BLaER1 (cell line): ENCODE results near the gene ARHGEF1.

Experiments
- H3K27ac ChIP-seq: shearing (Covaris generic); formaldehyde crosslinking; 2 replicates; pipeline ENCODE4 v1.8.1; 2022
- H3K27me3 ChIP-seq: shearing (Covaris generic); formaldehyde crosslinking; 2 replicates; pipeline ENCODE4 v1.8.1; 2022
- H3K36me3 ChIP-seq: shearing (Covaris generic); formaldehyde crosslinking; 2 replicates; pipeline ENCODE4 v1.8.1; 2022
- H3K4me1 ChIP-seq: shearing (Covaris generic); formaldehyde crosslinking; 2 replicates; pipeline ENCODE4 v1.8.1; 2022
- H3K4me2 ChIP-seq: shearing (Covaris generic); formaldehyde crosslinking; 2 replicates; pipeline ENCODE4 v1.8.1; 2022
- H3K4me3 ChIP-seq: shearing (Covaris generic); formaldehyde crosslinking; 2 replicates; pipeline ENCODE4 v1.8.1; 2022
- H3K9ac ChIP-seq: shearing (Covaris generic); formaldehyde crosslinking; 2 replicates; pipeline ENCODE4 v1.8.1; 2022
- H3K9me3 ChIP-seq: shearing (Covaris generic); formaldehyde crosslinking; 2 replicates; pipeline ENCODE4 v1.8.1; 2022
- H4K20me1 ChIP-seq: shearing (Covaris generic); formaldehyde crosslinking; 2 replicates; pipeline ENCODE4 v1.8.1; 2022
- Cebpa-rat ChIP-seq: shearing (Covaris generic); IDR thresholded peaks from 2 replicates; pipeline ENCODE4 v1.8.1; 2022

ARHGEF1 gene, protein sequence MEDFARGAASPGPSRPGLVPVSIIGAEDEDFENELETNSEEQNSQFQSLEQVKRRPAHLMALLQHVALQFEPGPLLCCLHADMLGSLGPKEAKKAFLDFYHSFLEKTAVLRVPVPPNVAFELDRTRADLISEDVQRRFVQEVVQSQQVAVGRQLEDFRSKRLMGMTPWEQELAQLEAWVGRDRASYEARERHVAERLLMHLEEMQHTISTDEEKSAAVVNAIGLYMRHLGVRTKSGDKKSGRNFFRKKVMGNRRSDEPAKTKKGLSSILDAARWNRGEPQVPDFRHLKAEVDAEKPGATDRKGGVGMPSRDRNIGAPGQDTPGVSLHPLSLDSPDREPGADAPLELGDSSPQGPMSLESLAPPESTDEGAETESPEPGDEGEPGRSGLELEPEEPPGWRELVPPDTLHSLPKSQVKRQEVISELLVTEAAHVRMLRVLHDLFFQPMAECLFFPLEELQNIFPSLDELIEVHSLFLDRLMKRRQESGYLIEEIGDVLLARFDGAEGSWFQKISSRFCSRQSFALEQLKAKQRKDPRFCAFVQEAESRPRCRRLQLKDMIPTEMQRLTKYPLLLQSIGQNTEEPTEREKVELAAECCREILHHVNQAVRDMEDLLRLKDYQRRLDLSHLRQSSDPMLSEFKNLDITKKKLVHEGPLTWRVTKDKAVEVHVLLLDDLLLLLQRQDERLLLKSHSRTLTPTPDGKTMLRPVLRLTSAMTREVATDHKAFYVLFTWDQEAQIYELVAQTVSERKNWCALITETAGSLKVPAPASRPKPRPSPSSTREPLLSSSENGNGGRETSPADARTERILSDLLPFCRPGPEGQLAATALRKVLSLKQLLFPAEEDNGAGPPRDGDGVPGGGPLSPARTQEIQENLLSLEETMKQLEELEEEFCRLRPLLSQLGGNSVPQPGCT

DNA sequence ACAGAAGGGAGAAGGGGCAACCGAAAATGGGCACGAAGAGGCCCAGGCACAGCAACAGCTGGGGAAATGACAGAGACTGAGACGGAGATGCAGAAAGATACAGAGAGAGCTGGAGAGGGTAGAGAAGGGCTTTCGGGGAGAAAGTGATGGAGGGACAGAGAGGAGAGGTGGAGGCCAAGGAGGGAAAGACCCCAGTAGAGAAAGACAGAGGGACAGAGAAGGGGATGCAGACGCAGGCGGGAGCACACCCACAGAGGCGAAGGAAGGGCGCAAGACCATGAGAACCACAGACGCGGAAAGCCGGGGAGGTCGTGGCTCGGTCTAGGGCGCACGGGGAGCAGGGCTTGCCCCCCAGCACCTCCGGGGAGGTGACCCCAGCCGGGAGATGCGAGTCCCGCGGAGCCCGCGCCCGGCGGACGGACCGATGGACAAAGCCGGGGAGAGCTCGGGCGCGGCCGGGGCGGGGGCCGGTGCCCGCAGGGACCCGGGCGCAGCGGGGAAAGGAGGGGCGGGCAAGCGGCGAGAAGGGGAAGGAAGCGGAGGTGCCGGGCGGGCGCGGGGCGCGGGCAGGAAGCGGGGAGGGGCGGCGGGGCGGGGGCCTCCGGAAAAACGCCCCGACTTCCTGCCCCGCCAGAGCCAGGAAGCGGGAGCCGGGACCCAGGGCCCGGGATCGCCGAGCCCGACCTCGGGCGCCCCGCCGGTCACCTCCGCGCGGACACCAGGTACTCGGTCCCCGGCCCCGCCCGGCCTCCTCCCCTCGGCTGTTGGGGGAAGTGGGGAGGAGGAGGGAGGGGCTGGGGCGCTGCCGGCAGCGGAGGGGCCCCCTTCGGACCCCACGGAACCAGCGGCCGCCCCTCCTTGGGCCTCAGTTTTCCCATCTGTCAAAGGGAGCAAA is at the start of gene ARHGEF1:
Gene ARHGEF1 (plus strand): TSS at position 617 of the 895 bp plus-strand sequence. CDS start 4,899 bp downstream, outside the sequence.
- TF ChIP-seq Cebpa-rat = no peak

GRCh38 chr19:41837981-41838708 is 44.8 kb upstream of the ARHGEF1 start:
- Histone ChIP-seq H3K27me3 (no peaks in the 10 kb centered on the region), H3K9me3 (no peaks in the 10 kb centered on the region), H3K36me3 (no peaks in the 10 kb centered on the region), H4K20me1 (no peaks in the 10 kb centered on the region), H3K4me3 (no peak overlapping the region), H3K27ac (no peak overlapping the region), H3K4me2 (no peak overlapping the region), H3K9ac (no peak overlapping the region), H3K4me1 (peaks cover 9% of the 10 kb centered on the region)
- TF ChIP-seq Cebpa-rat = no peak

More for the DNA sequence above, at the start of gene ARHGEF1:
- Histone ChIP-seq H3K9ac (peak within 1 kb of the TSS; percentile 88), H4K20me1 (peaks cover 52% of the 10 kb centered on the region), H3K4me1 (peaks cover 82% of the 10 kb centered on the region), H3K27ac (peak within 1 kb of the TSS; percentile 96), H3K36me3 (peaks cover 29% of the 10 kb centered on the region), H3K9me3 (no peaks in the 10 kb centered on the region), H3K4me3 (peak within 1 kb of the TSS; percentile 84), H3K27me3 (no peaks in the 10 kb centered on the region), H3K4me2 (peak within 1 kb of the TSS; percentile 99)

DNA sequence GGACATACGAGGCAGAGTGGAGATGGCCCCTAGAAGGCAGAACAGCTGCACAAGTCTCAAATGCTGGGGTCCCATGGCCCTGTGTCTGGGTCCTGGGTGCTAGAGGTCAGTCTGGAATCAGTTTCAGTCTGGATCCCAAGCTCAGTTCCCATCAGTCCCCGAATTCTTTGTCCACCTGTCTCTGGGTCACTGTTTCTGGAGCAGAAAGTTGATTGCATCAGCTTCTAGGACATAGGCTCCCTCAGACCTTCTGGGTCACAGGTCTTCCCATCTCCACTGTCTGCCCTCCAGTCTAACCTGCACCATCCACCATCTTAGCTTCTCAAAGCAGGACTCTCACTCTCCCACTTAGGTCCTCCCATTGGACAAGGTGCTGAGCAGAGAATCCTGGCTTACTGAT is 43.8 kb upstream of the ARHGEF1 start:
- Histone ChIP-seq H3K9me3 (peaks cover 4% of the 10 kb centered on the region; the same call in 1 of the 2 replicates), H3K4me3 (no peak overlapping the region), H3K4me1 (peaks cover 9% of the 10 kb centered on the region), H4K20me1 (no peaks in the 10 kb centered on the region), H3K4me2 (no peak overlapping the region), H3K27me3 (no peaks in the 10 kb centered on the region), H3K9ac (no peak overlapping the region), H3K36me3 (no peaks in the 10 kb centered on the region), H3K27ac (no peak overlapping the region)
- TF ChIP-seq Cebpa-rat = no peak

DNA sequence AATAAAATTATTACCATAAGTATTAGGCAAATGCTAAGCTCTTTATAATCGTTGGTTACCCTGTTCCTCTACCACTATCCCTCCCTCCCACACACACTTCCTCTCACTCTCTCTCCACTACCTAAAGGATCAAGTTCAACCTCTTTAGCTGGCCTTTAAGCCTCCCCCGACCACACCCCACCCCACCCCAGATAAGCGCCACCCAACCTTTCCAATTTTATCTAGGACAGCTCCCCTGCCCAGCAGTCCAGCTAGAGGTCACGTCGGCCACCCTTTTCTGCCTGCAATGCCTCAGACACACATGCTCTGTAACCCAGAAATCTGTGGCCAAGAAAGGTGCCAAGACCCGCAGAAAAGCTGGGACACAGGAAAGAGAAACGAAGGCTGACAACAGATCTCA is 39.6 kb upstream of the ARHGEF1 start:
- Histone ChIP-seq H4K20me1 (no peaks in the 10 kb centered on the region), H3K36me3 (no peaks in the 10 kb centered on the region), H3K9ac (no peak overlapping the region), H3K4me1 (no peaks in the 10 kb centered on the region), H3K27ac (no peak overlapping the region), H3K4me2 (no peak overlapping the region), H3K27me3 (no peaks in the 10 kb centered on the region), H3K9me3 (peaks cover 10% of the 10 kb centered on the region; the same call in 1 of the 2 replicates), H3K4me3 (no peak overlapping the region)
- TF ChIP-seq Cebpa-rat = no peak

DNA sequence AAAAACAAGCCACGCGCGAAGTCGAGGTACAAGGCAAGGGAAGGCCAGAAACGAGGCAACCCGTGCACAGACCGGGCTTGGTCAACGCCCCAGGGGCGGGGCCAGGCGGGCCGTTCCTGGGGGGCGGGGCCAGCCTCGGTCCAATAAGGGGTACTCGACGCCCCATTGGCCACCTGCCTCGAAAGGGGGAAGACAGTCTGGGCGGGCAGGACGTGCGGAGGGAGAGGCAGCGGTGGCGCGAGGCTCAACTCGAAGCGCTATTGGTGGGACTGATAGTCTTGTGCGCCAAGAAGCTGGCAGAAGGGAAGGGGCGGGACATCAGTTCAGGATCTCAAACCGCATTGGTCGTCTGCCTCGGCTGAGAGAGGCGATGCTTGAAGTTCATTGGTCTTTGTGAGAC is 38.4 kb upstream of the ARHGEF1 start, which contains the start of gene LYPD4:
Gene LYPD4 (minus strand): TSS at position 83 of the 400 bp plus-strand sequence. CDS start 5,398 bp downstream, outside the sequence.
- Histone ChIP-seq H3K27me3 (no peaks in the 10 kb centered on the region), H3K4me2 (no peak within 1 kb of the TSS), H3K27ac (no peak within 1 kb of the TSS), H4K20me1 (no peaks in the 10 kb centered on the region), H3K36me3 (no peaks in the 10 kb centered on the region), H3K4me1 (no peaks in the 10 kb centered on the region), H3K9me3 (peaks cover 10% of the 10 kb centered on the region; the same call in 1 of the 2 replicates), H3K4me3 (no peak within 1 kb of the TSS), H3K9ac (no peak within 1 kb of the TSS)
- no peak for TF ChIP-seq Cebpa-rat

- H3K4me2 ChIP-seq = no peak within 1 kb of the TSS
- H3K4me3 ChIP-seq = no peak within 1 kb of the TSS
- no peaks in the 10 kb centered on the region for H4K20me1 ChIP-seq
- no peak for TF ChIP-seq Cebpa-rat
- no peaks in the 10 kb centered on the region for H3K36me3 ChIP-seq
- H3K27ac ChIP-seq = no peak within 1 kb of the TSS
- H3K4me1 ChIP-seq = no peaks in the 10 kb centered on the region
- peaks cover 10% of the 10 kb centered on the region; the same call in 1 of the 2 replicates for H3K9me3 ChIP-seq
- no peak within 1 kb of the TSS for H3K9ac ChIP-seq
- no peaks in the 10 kb centered on the region for H3K27me3 ChIP-seq
Observed at GRCh38 chr19:41845001-41845050, 38.2 kb upstream of the ARHGEF1 start, which contains the start of gene DMRTC2. TSS of gene DMRTC2 (plus strand) at chr19:41845042. CDS start at chr19:41847429, 2,387 bp downstream.

DNA sequence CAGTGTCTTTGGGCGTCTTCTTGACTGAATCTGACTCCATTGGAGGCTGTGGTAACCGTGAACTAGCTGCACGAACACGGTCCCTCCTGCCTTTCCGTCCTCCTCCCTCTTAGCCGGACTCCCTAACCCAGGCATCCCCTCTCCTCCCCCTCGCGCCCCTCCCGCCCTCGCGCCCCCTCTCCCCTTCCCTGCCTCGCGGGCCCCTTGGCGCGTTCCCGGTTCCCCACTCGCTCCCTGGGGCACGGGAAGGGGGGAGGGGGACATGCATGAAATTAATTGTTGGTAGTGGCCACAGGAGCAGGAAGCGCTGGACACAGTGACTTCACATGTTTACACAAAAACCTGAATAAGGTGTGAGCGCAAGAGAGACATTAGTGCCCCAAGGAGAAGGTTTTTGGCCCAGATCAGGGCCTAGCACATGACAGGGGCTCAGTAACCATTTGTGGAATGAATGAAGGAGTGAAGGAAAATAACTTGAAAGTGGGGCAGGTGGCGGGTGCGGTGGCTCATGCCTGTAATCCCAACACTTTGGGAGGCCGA is 37.9 kb upstream of the ARHGEF1 start:
- Histone ChIP-seq H3K9me3 (peaks cover 10% of the 10 kb centered on the region; the same call in 1 of the 2 replicates), H3K4me1 (no peaks in the 10 kb centered on the region), H3K36me3 (no peaks in the 10 kb centered on the region), H3K27me3 (no peaks in the 10 kb centered on the region), H3K9ac (no peak overlapping the region), H3K27ac (no peak overlapping the region), H3K4me2 (no peak overlapping the region), H3K4me3 (no peak overlapping the region), H4K20me1 (no peaks in the 10 kb centered on the region)
- no peak for TF ChIP-seq Cebpa-rat

DNA sequence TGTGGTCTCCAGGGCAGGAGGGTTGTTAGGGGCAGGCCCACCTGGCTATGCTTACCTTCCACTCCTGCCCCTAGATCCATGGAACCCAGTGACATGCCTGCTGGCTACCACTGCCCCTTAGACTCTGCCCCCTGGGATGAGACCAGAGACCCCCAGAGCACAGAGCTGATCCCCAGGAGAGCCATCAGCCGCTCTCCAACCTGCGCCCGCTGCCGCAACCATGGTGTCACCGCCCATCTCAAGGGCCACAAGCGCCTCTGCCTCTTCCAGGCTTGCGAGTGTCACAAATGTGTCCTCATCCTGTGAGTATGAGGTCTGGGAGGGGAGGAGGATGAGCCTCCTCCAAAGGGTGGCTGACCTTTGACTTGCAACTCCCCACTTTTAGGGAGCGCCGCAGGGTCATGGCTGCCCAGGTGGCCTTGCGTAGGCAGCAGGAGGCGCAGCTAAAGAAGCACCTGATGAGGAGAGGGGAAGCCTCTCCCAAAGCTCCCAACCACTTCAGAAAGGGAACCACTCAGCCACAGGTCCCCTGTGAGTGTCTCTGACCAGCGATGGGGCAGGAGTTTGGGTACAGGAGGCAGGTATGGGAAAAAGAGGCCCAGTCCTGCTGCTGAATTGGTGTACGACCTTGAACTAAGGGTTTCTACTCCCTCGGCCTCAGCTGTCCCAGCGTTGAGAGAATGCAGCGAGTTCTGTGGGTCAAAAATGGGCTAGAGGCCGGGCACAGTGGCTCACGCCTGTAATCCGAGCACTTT is 35.5 kb upstream of the ARHGEF1 start:
- Histone ChIP-seq H3K27me3 (no peaks in the 10 kb centered on the region), H3K9ac (no peak overlapping the region), H4K20me1 (no peaks in the 10 kb centered on the region), H3K27ac (no peak overlapping the region), H3K9me3 (peaks cover 10% of the 10 kb centered on the region; the same call in 1 of the 2 replicates), H3K4me3 (no peak overlapping the region), H3K4me1 (no peaks in the 10 kb centered on the region), H3K36me3 (no peaks in the 10 kb centered on the region), H3K4me2 (no peak overlapping the region)
- no peak for TF ChIP-seq Cebpa-rat
